DMS53 treated with DMSO at 0.1 percent for 48 hours (cell line): Measurements from ENCODE around the gene ME1.
"Not testable (repeated sequence)": the region's sequence is repeated elsewhere in the genome, so short reads cannot be mapped to it uniquely, and the experiment has no call there.

Experiments used
- DNase-seq: peaks from one replicate; lab custom pipeline; 2025; ENCODE audit not compliant: unreplicated experiment; lab: John Stamatoyannopoulos, UW

The ME1 gene

GRCh38 chr6:83192871-83193746, 237.7 kb downstream of the ME1 start, which contains the start of the genes PGM3 and RWDD2A:
TSS of gene PGM3 (minus strand) at chr6:83193265. CDS start at chr6:83191012, 2,253 bp downstream.
TSS of gene RWDD2A (plus strand) at chr6:83193357. CDS start at chr6:83194452, 1,095 bp downstream.
- DNase-seq = peak; percentile 63

- DNase-seq = no peak
Measured at GRCh38 chr6:83192456-83192855, 238.4 kb downstream of the ME1 start.

- not testable (repeated sequence) for DNase-seq
Measured at GRCh38 chr6:83191974-83192373, 238.9 kb downstream of the ME1 start.

GRCh38 chr6:83190626-83191025, 240.2 kb downstream of the ME1 start:
- DNase-seq = no peak

GRCh38 chr6:83188501-83188900, 242.3 kb downstream of the ME1 start:
- DNase-seq = no peak

- no peak for DNase-seq
Measured at GRCh38 chr6:83185096-83185495, 245.8 kb downstream of the ME1 start.

GRCh38 chr6:83183082-83183828, 247.6 kb downstream of the ME1 start:
- no peak for DNase-seq

GRCh38 chr6:83182114-83182513, 248.7 kb downstream of the ME1 start:
- no peak for DNase-seq

GRCh38 chr6:83180426-83180950, 250.4 kb downstream of the ME1 start:
- DNase-seq = no peak

- DNase-seq = no peak
Measured at GRCh38 chr6:83176246-83176645, 254.6 kb downstream of the ME1 start.

- no peak for DNase-seq
Measured at GRCh38 chr6:83169511-83169910, 261.3 kb downstream of the ME1 start.

GRCh38 chr6:83169106-83169505, 261.7 kb downstream of the ME1 start:
- no peak for DNase-seq

GRCh38 chr6:83168556-83168955, 262.3 kb downstream of the ME1 start:
- DNase-seq = no peak

GRCh38 chr6:83167726-83168278, 263.0 kb downstream of the ME1 start:
- DNase-seq = no peak
